HepG2 (cell line): Measurements from ENCODE around the gene CYB5D1. TPM values are rescaled to one million over a fixed set of nuclear protein-coding genes. Genes with fewer than 3 reads are reported as not detected.

Experiments used
- ARNT2 ChIP-seq: sonication (generic); formaldehyde crosslinking; IDR thresholded peaks from 2 replicates; pipeline ENCODE4 v1.8.0; 2022; ENCODE audit warnings: mild to moderate bottlenecking, low read depth, missing genetic modification reagents, moderate library complexity
- CHCHD3 ChIP-seq: sonication (generic); formaldehyde crosslinking; IDR thresholded peaks from 2 replicates; pipeline ENCODE4 v1.8.0; 2022; ENCODE audit warnings: mild to moderate bottlenecking, missing genetic modification reagents, moderate library complexity
- GABPA ChIP-seq, 2 experiments: IDR thresholded peaks; 2 replicates each; pipeline ENCODE4 v1.6.1; 2011 to 2016; ENCODE audit warnings: low read depth in 2 of 2, low read length in 1 of 2, missing biosample characterization in 1 of 2, missing genetic modification characterization in 1 of 2
- HOXD1 ChIP-seq: sonication (generic); formaldehyde crosslinking; IDR thresholded peaks from 2 replicates; pipeline ENCODE4 v1.5.0; 2020; ENCODE audit warnings: missing genetic modification reagents
- MXI1 ChIP-seq: IDR thresholded peaks from 3 replicates; pipeline ENCODE4 v1.6.1; 2012; ENCODE audit warnings: low read depth, low read length, inconsistent platforms, borderline replicate concordance
- NFYC ChIP-seq: IDR thresholded peaks from 2 replicates; pipeline ENCODE4 v1.6.1; 2016; ENCODE audit warnings: missing genetic modification reagents, missing compliant biosample characterization
- POLR2A ChIP-seq, 2 experiments: IDR thresholded peaks; 2 replicates each; pipeline ENCODE4 v1.6.1; 2011; ENCODE audit warnings: low read depth in 2 of 2, low read length in 2 of 2, mild to moderate bottlenecking in 1 of 2, moderate library complexity in 1 of 2; ENCODE audit not compliant: insufficient read depth in 1 of 2
- RAD21 ChIP-seq: fragments of 450-650 bp; formaldehyde crosslinking; IDR thresholded peaks from 2 replicates; pipeline ENCODE4 v1.5.0; 2020; ENCODE audit warnings: mild to moderate bottlenecking
- STAT5B ChIP-seq: sonication (generic); formaldehyde crosslinking; IDR thresholded peaks from 2 replicates; pipeline ENCODE4 v1.4.0; 2020; ENCODE audit warnings: missing genetic modification reagents
- ZNF556 ChIP-seq: sonication (generic); formaldehyde crosslinking; IDR thresholded peaks from 2 replicates; pipeline ENCODE4 v1.4.0; 2020; ENCODE audit warnings: mild to moderate bottlenecking, missing genetic modification reagents, borderline replicate concordance
- polyA plus RNA-seq, 8 experiments: library from polyadenylated mRNA; depleted of rRNA in 3 of 8; stranded (reverse) in 7 of 8; unstranded in 1 of 8; fragments of >200 nt; fragmentation: Illumina TruSeq in 4 of 8; extraction: Trizol in 4 of 8; gene quantifications; 2 replicates each; pipeline versions ENCODE4 v1.2.1 to v1.2.3, GENCODE V29; 2011 to 2016; ENCODE audit warnings: low read depth in 4 of 8, missing spikeins in 1 of 8, mixed read lengths in 1 of 8; ENCODE audit not compliant: insufficient read depth in 1 of 8
- total RNA-seq, 5 experiments: library from RNA; depleted of rRNA; stranded (reverse); fragments of >200 nt; fragmentation: Illumina TruSeq; extraction: Trizol; gene quantifications; 2 replicates each; pipeline ENCODE4 v1.2.3, GENCODE V29; 2016; ENCODE audit warnings: low read depth in 1 of 5
- TF ChIP-seq, protein P1 (sequence below): fragments of 450-650 bp; IDR thresholded peaks from 2 replicates; pipeline ENCODE4 v1.6.1; 2016
- TF ChIP-seq, protein P2 (sequence below): IDR thresholded peaks from 2 replicates; pipeline ENCODE4 v1.6.1; 2016
- TF ChIP-seq, protein P3 (sequence below): sonication (generic); formaldehyde crosslinking; IDR thresholded peaks from 2 replicates; pipeline ENCODE4 v1.4.0; 2020; ENCODE audit warnings: missing genetic modification reagents, borderline replicate concordance
- TF ChIP-seq, protein P4 (sequence below): sonication (generic); formaldehyde crosslinking; IDR thresholded peaks from 2 replicates; pipeline ENCODE4 v1.5.1; 2020; ENCODE audit warnings: mild to moderate bottlenecking, moderate library complexity, missing genetic modification reagents
- TF ChIP-seq, protein P5 (sequence below): sonication (generic); formaldehyde crosslinking; IDR thresholded peaks from 2 replicates; pipeline ENCODE4 v1.4.0; 2020; ENCODE audit warnings: missing genetic modification reagents

CYB5D1 gene
- total and polyA plus RNA-seq, 2 of the 13 experiments (the other 11 are each of a cell fraction or from before 2014, with no cell fraction given), result 8.9 to 17.0 TPM

DNA sequence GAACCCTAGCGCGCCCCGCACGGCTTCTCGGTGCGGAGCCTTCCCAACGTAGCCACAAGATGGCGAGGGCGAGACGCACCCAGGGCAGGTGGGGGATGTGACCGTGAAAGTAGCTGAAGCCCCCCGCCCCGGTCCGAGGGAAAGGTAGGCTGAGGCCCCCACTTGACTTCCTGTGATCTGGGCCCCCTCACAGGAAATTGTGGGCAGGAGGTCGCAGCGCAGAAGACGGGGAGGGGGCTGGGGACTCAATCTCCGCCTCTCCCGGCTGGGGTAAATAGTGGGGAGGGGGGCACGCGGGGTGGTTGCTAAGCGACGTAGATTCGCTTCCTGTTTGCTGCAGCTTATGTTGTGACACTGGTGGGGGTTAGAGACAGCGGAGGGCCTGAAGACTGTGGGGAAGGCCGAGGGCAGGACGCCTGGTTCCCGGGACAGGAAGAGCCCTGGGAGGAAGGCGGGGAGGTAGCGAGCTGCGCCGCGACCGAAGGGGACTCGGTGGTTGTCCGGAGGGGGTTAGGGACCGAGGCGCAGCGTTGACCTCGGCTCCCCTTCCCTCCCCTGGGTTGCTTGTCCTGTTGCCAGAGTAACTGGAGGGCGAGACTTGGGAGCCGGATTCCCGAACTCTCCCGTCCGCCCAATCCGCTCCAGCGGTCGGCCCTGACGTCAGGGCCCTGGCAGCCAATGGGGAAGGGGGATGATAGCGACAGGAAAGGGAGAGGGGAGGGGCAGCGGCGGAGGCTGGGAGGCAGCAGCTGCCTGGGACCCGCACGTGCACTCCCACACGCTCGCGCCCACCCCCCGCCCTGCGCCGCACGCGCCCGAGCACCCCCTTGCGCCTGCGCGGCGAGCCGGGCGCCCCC lies 22.6 kb upstream of the CYB5D1 start (continued):
- TF ChIP-seq, protein P1, sequence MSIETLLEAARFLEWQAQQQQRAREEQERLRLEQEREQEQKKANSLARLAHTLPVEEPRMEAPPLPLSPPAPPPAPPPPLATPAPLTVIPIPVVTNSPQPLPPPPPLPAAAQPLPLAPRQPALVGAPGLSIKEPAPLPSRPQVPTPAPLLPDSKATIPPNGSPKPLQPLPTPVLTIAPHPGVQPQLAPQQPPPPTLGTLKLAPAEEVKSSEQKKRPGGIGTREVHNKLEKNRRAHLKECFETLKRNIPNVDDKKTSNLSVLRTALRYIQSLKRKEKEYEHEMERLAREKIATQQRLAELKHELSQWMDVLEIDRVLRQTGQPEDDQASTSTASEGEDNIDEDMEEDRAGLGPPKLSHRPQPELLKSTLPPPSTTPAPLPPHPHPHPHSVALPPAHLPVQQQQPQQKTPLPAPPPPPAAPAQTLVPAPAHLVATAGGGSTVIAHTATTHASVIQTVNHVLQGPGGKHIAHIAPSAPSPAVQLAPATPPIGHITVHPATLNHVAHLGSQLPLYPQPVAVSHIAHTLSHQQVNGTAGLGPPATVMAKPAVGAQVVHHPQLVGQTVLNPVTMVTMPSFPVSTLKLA, result peak; percentile 78
- TF ChIP-seq RAD21 (CRISPR knock-in tag) (peak; percentile 74), POLR2A (IDR thresholded peaks at IDR 0.05; ENCODE audit: insufficient read depth in 1 of 2, low read depth in 2 of 2, low read length in 2 of 2) (peak; percentile 46 to 57; a peak in 2 of 4 replicates), CHCHD3 (CRISPR knock-in tag) (peak; percentile 84; the same call in 1 of the 2 replicates), GABPA (IDR thresholded peaks at IDR 0.05; ENCODE audit: low read depth, low read length) (peak; percentile 27; the same call in 1 of the 2 replicates), GABPA (CRISPR knock-in tag; IDR thresholded peaks at IDR 0.05; ENCODE audit: low read depth) (peak; percentile 42; the same call in 1 of the 2 replicates), NFYC (CRISPR knock-in tag) (peak; percentile 86), STAT5B (no peak), ARNT2 (CRISPR knock-in tag) (peak; percentile 44; the same call in 1 of the 2 replicates), HOXD1 (CRISPR knock-in tag) (peak; percentile 23), ZNF556 (0 out of 2 replicates have a peak, but pooled peaks have one; percentile 58), MXI1 (peak; percentile 82; the same call in 1 of the 3 replicates)
- TF ChIP-seq, protein P2, sequence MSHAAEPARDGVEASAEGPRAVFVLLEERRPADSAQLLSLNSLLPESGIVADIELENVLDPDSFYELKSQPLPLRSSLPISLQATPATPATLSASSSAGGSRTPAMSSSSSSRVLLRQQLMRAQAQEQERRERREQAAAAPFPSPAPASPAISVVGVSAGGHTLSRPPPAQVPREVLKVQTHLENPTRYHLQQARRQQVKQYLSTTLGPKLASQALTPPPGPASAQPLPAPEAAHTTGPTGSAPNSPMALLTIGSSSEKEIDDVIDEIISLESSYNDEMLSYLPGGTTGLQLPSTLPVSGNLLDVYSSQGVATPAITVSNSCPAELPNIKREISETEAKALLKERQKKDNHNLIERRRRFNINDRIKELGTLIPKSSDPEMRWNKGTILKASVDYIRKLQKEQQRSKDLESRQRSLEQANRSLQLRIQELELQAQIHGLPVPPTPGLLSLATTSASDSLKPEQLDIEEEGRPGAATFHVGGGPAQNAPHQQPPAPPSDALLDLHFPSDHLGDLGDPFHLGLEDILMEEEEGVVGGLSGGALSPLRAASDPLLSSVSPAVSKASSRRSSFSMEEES, result peak; percentile 75
- TF ChIP-seq, protein P3, sequence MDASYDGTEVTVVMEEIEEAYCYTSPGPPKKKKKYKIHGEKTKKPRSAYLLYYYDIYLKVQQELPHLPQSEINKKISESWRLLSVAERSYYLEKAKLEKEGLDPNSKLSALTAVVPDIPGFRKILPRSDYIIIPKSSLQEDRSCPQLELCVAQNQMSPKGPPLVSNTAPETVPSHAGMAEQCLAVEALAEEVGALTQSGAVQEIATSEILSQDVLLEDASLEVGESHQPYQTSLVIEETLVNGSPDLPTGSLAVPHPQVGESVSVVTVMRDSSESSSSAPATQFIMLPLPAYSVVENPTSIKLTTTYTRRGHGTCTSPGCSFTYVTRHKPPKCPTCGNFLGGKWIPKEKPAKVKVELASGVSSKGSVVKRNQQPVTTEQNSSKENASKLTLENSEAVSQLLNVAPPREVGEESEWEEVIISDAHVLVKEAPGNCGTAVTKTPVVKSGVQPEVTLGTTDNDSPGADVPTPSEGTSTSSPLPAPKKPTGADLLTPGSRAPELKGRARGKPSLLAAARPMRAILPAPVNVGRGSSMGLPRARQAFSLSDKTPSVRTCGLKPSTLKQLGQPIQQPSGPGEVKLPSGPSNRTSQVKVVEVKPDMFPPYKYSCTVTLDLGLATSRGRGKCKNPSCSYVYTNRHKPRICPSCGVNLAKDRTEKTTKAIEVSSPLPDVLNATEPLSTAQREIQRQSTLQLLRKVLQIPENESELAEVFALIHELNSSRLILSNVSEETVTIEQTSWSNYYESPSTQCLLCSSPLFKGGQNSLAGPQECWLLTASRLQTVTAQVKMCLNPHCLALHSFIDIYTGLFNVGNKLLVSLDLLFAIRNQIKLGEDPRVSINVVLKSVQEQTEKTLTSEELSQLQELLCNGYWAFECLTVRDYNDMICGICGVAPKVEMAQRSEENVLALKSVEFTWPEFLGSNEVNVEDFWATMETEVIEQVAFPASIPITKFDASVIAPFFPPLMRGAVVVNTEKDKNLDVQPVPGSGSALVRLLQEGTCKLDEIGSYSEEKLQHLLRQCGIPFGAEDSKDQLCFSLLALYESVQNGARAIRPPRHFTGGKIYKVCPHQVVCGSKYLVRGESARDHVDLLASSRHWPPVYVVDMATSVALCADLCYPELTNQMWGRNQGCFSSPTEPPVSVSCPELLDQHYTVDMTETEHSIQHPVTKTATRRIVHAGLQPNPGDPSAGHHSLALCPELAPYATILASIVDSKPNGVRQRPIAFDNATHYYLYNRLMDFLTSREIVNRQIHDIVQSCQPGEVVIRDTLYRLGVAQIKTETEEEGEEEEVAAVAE (CRISPR knock-in tag), result peak; percentile 83; the same call in 1 of the 2 replicates
- TF ChIP-seq, protein P4, sequence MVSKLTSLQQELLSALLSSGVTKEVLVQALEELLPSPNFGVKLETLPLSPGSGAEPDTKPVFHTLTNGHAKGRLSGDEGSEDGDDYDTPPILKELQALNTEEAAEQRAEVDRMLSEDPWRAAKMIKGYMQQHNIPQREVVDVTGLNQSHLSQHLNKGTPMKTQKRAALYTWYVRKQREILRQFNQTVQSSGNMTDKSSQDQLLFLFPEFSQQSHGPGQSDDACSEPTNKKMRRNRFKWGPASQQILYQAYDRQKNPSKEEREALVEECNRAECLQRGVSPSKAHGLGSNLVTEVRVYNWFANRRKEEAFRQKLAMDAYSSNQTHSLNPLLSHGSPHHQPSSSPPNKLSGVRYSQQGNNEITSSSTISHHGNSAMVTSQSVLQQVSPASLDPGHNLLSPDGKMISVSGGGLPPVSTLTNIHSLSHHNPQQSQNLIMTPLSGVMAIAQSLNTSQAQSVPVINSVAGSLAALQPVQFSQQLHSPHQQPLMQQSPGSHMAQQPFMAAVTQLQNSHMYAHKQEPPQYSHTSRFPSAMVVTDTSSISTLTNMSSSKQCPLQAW (CRISPR knock-in tag), result peak; percentile 28; the same call in 1 of the 2 replicates
- TF ChIP-seq, protein P5, sequence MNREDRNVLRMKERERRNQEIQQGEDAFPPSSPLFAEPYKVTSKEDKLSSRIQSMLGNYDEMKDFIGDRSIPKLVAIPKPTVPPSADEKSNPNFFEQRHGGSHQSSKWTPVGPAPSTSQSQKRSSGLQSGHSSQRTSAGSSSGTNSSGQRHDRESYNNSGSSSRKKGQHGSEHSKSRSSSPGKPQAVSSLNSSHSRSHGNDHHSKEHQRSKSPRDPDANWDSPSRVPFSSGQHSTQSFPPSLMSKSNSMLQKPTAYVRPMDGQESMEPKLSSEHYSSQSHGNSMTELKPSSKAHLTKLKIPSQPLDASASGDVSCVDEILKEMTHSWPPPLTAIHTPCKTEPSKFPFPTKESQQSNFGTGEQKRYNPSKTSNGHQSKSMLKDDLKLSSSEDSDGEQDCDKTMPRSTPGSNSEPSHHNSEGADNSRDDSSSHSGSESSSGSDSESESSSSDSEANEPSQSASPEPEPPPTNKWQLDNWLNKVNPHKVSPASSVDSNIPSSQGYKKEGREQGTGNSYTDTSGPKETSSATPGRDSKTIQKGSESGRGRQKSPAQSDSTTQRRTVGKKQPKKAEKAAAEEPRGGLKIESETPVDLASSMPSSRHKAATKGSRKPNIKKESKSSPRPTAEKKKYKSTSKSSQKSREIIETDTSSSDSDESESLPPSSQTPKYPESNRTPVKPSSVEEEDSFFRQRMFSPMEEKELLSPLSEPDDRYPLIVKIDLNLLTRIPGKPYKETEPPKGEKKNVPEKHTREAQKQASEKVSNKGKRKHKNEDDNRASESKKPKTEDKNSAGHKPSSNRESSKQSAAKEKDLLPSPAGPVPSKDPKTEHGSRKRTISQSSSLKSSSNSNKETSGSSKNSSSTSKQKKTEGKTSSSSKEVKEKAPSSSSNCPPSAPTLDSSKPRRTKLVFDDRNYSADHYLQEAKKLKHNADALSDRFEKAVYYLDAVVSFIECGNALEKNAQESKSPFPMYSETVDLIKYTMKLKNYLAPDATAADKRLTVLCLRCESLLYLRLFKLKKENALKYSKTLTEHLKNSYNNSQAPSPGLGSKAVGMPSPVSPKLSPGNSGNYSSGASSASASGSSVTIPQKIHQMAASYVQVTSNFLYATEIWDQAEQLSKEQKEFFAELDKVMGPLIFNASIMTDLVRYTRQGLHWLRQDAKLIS (CRISPR knock-in tag), result no peak
